Measurements from ENCODE around the gene DHRS7B. TPM values are rescaled to one million over a fixed set of nuclear protein-coding genes. Genes with fewer than 3 reads are reported as not detected.

Gene DHRS7B
- total RNA-seq, 1 donor from 2014 or later, result 14.9 TPM

- DNase-seq (ENCODE audit: low read depth in 2 of 2), result no peak
Measured at GRCh38 chr17:21152731-21153130, 26.0 kb downstream of the DHRS7B start.

GRCh38 chr17:21157586-21158370, 31.0 kb downstream of the DHRS7B start:
- DNase-seq (ENCODE audit: low read depth in 2 of 2), result no peak

GRCh38 chr17:21160401-21160800, 33.6 kb downstream of the DHRS7B start:
- DNase-seq (ENCODE audit: low read depth in 2 of 2), result no peak

GRCh38 chr17:21161498-21162393, 35.0 kb downstream of the DHRS7B start:
- peak in 1 of 2 donors; percentile 20 for DNase-seq (ENCODE audit: low read depth in 2 of 2)

GRCh38 chr17:21162394-21162775, 35.6 kb downstream of the DHRS7B start:
- no peak for DNase-seq (ENCODE audit: low read depth in 2 of 2)

- no peak for DNase-seq (ENCODE audit: low read depth in 2 of 2)
Measured at GRCh38 chr17:21163101-21163500, 36.3 kb downstream of the DHRS7B start.

- no peak for DNase-seq (ENCODE audit: low read depth in 2 of 2)
Measured at GRCh38 chr17:21164216-21164615, 37.5 kb downstream of the DHRS7B start.

GRCh38 chr17:21164620-21165019, 37.9 kb downstream of the DHRS7B start:
- DNase-seq (ENCODE audit: low read depth in 2 of 2), result no peak

GRCh38 chr17:21165922-21166594, 39.3 kb downstream of the DHRS7B start:
- no peak for DNase-seq (ENCODE audit: low read depth in 2 of 2)

GRCh38 chr17:21166595-21167210, 39.9 kb downstream of the DHRS7B start:
- DNase-seq (ENCODE audit: low read depth in 2 of 2), result no peak

- DNase-seq (ENCODE audit: low read depth in 2 of 2), result no peak
Measured at GRCh38 chr17:21167303-21167702, 40.5 kb downstream of the DHRS7B start.

- no peak for DNase-seq (ENCODE audit: low read depth in 2 of 2)
Measured at GRCh38 chr17:21168555-21168865, 41.7 kb downstream of the DHRS7B start.

- DNase-seq (ENCODE audit: low read depth in 2 of 2), result no peak
Measured at GRCh38 chr17:21169496-21169895, 42.7 kb downstream of the DHRS7B start.

- DNase-seq (ENCODE audit: low read depth in 2 of 2), result peak in 1 of 2 donors; percentile 29
Measured at GRCh38 chr17:21170809-21171208, 44.0 kb downstream of the DHRS7B start.

- no peak for DNase-seq (ENCODE audit: low read depth in 2 of 2)
Measured at GRCh38 chr17:21171309-21171922, 44.7 kb downstream of the DHRS7B start.

- DNase-seq (ENCODE audit: low read depth in 2 of 2), result no peak
Measured at GRCh38 chr17:21171970-21172510, 45.3 kb downstream of the DHRS7B start.

GRCh38 chr17:21172846-21173245, 46.1 kb downstream of the DHRS7B start:
- DNase-seq (ENCODE audit: low read depth in 2 of 2), result no peak

GRCh38 chr17:21173543-21173942, 46.8 kb downstream of the DHRS7B start:
- DNase-seq (ENCODE audit: low read depth in 2 of 2), result no peak

GRCh38 chr17:21174186-21174585, 47.4 kb downstream of the DHRS7B start:
- peak in 1 of 2 donors; percentile 17 for DNase-seq (ENCODE audit: low read depth in 2 of 2)

- DNase-seq (ENCODE audit: low read depth in 2 of 2), result peak; percentile 12 to 33
Measured at GRCh38 chr17:21174713-21175112, 47.9 kb downstream of the DHRS7B start.

Measured in lung microvascular endothelial cell (primary cell).